Mesothelial cell of epicardium (in vitro differentiated cells): ENCODE data around the gene PTPRF. TPM values are rescaled to one million over a fixed set of nuclear protein-coding genes. Genes with fewer than 3 reads are reported as not detected.

Experiments
- DNase-seq, 2 experiments: peaks; one replicate each; pipeline ENCODE4 v3.0.0; 2021; ENCODE audit warnings: low spot score in 2 of 2; ENCODE audit not compliant: unreplicated experiment in 2 of 2
- H3K27ac Mint-ChIP-seq: 2 replicates; pipeline ENCODE4 v1.8.0; 2021; ENCODE audit warnings: mixed read lengths
- H3K27me3 Mint-ChIP-seq: 2 replicates; pipeline ENCODE4 v1.8.0; 2021; ENCODE audit warnings: low read depth, mixed read lengths
- H3K36me3 Mint-ChIP-seq: 2 replicates; pipeline ENCODE4 v1.8.0; 2021; ENCODE audit warnings: mixed read lengths
- H3K4me1 Mint-ChIP-seq: 2 replicates; pipeline ENCODE4 v1.8.0; 2021; ENCODE audit warnings: mixed read lengths
- H3K4me3 Mint-ChIP-seq: 2 replicates; pipeline ENCODE4 v1.8.0; 2021; ENCODE audit warnings: mild to moderate bottlenecking, moderate library complexity, mixed read lengths
- H3K9me3 Mint-ChIP-seq: 2 replicates; pipeline ENCODE4 v1.8.0; 2021; ENCODE audit warnings: mixed read lengths
- CTCF ChIP-seq: fragments of 200-600 bp; sonication (generic); IDR thresholded peaks from one replicate; pipeline ENCODE4 v1.5.0; 2021; ENCODE audit warnings: antibody characterized with exemption; ENCODE audit not compliant: unreplicated experiment
- total RNA-seq: library from RNA; stranded (reverse); gene quantifications from 3 replicates; pipeline ENCODE4 v1.2.1, GENCODE V29; 2021

PTPRF gene
- total RNA-seq, 1 donor from 2014 or later: 464 TPM

GRCh38 chr1:43529206-43529731 is 1.4 kb upstream of the PTPRF start:
- DNase-seq: peak; percentile 78 to 91
- peak; percentile 97 for TF ChIP-seq CTCF
- H3K9me3 Mint-ChIP-seq: no peaks in the 10 kb centered on the region
- H3K27me3 Mint-ChIP-seq: no peaks in the 10 kb centered on the region
- H3K4me3 Mint-ChIP-seq: peak overlapping the region; percentile 56
- H3K36me3 Mint-ChIP-seq: no peaks in the 10 kb centered on the region
- peaks cover 51% of the 10 kb centered on the region for H3K4me1 Mint-ChIP-seq
- H3K27ac Mint-ChIP-seq: peak overlapping the region; percentile 72

- Mint-ChIP-seq H3K27ac (peak overlapping the region; percentile 99), H3K9me3 (no peaks in the 10 kb centered on the region), H3K4me1 (peaks cover 60% of the 10 kb centered on the region), H3K36me3 (no peaks in the 10 kb centered on the region), H3K4me3 (peak overlapping the region; percentile 95), H3K27me3 (no peaks in the 10 kb centered on the region)
- TF ChIP-seq CTCF: no peak
- DNase-seq: peak; percentile 43 to 67
Observed at GRCh38 chr1:43531107-43531905, 623 bp downstream of the PTPRF start.

GRCh38 chr1:43531906-43532584 is 1.4 kb downstream of the PTPRF start:
- DNase-seq: peak in 1 of 2 experiments; percentile 72
- H3K27ac Mint-ChIP-seq: peak overlapping the region; percentile 99

GRCh38 chr1:43532716-43533115 is 2.0 kb downstream of the PTPRF start:
- H3K36me3 Mint-ChIP-seq: peaks cover 2% of the 10 kb centered on the region
- H3K27ac Mint-ChIP-seq: peak overlapping the region; percentile 99
- H3K4me3 Mint-ChIP-seq: peak overlapping the region; percentile 95
- peaks cover 74% of the 10 kb centered on the region for H3K4me1 Mint-ChIP-seq
- no peaks in the 10 kb centered on the region for H3K27me3 Mint-ChIP-seq
- no peak for DNase-seq
- H3K9me3 Mint-ChIP-seq: no peaks in the 10 kb centered on the region
- no peak for TF ChIP-seq CTCF

More at GRCh38 chr1:43531906-43532584, 1.4 kb downstream of the PTPRF start:
- H3K4me1 Mint-ChIP-seq: peaks cover 68% of the 10 kb centered on the region
- no peaks in the 10 kb centered on the region for H3K27me3 Mint-ChIP-seq
- peak overlapping the region; percentile 95 for H3K4me3 Mint-ChIP-seq
- no peaks in the 10 kb centered on the region for H3K36me3 Mint-ChIP-seq
- H3K9me3 Mint-ChIP-seq: no peaks in the 10 kb centered on the region
- TF ChIP-seq CTCF: no peak

GRCh38 chr1:43533584-43533983 is 2.9 kb downstream of the PTPRF start:
- peaks cover 80% of the 10 kb centered on the region for H3K4me1 Mint-ChIP-seq
- H3K9me3 Mint-ChIP-seq: no peaks in the 10 kb centered on the region
- H3K4me3 Mint-ChIP-seq: peak overlapping the region; percentile 95
- DNase-seq: no peak
- no peak for TF ChIP-seq CTCF
- no peaks in the 10 kb centered on the region for H3K27me3 Mint-ChIP-seq
- peaks cover 6% of the 10 kb centered on the region for H3K36me3 Mint-ChIP-seq
- H3K27ac Mint-ChIP-seq: peak overlapping the region; percentile 99
